ENCODE data around the gene GCC2. TPM values are rescaled to one million over a fixed set of nuclear protein-coding genes. Genes with fewer than 3 reads are reported as not detected.
A peak's percentile ranks its signal among the peaks of the same experiment; 100 is the strongest.

The GCC2 gene
- total and polyA plus RNA-seq, 9 of the 15 experiments (the other 6 are each of a cell fraction or from before 2014, with no cell fraction given), result 11.4 to 35.7 (median 19.9) TPM

- Histone ChIP-seq H3K36me3 (ENCODE audit: control insufficient read depth, insufficient read depth, low read length) (no peaks in the 10 kb centered on the region), H3K9ac (ENCODE audit: insufficient read depth in 1 of 2, low read depth in 2 of 2, low read length in 2 of 2) (no peak overlapping the region), H3K79me2 (ENCODE audit: control insufficient read depth, insufficient read depth, low read length) (no peaks in the 10 kb centered on the region), H3K9me3 (replicated peaks; ENCODE audit: control insufficient read depth, insufficient read depth, low read depth, low read length) (no peaks in the 10 kb centered on the region), H3K9me1 (ENCODE audit: control insufficient read depth, insufficient read depth, low read length) (no peaks in the 10 kb centered on the region), H4K20me1 (replicated peaks; ENCODE audit: control insufficient read depth, insufficient read depth, low read length) (no peaks in the 10 kb centered on the region), H3K4me2 (ENCODE audit: insufficient read depth, low read length) (no peak overlapping the region), H3K4me3 (no peak overlapping the region), H2AFZ (ENCODE audit: low read depth, low read length) (no peak overlapping the region), H3K27ac (ENCODE audit: extremely low read depth, low read depth, low read length) (no peak overlapping the region), H3K4me1 (replicated peaks in 1 of 2; ENCODE audit: control insufficient read depth in 2 of 2, insufficient read depth in 2 of 2, low read length in 2 of 2) (peaks cover 0 to 14% of the 10 kb centered on the region in 2 experiments; a peak in 2 of 5 replicates), H3K27me3 (ENCODE audit: control insufficient read depth in 2 of 2, insufficient read depth in 2 of 2, low read length in 2 of 2) (no peaks in the 10 kb centered on the region)
- ChIA-PET CTCF (ENCODE audit: low intra/inter-chr PET ratio) (no interaction called here), POLR2A (no interaction called here)
- intact Hi-C loops (cut with micrococcal nuclease) (no loop called here), in situ Hi-C loops (cut with MboI) (no loop called here)
- 0% methylated on average over 1 of the region's 1 CpG for WGBS (ENCODE audit: insufficient coverage, low coverage, missing lambda C conversion rate)
- DNase-seq (ENCODE audit: extremely low read depth in 1 of 4, low spot score in 3 of 4) (peak in 1 of 4 experiments; percentile 44), ATAC-seq (no peak), FAIRE-seq (no peak)
- BruUV-seq (replicated peaks), result no TSS peak
- no peak for TF ChIP-seq MAX (CRISPR knock-in tag; IDR thresholded peaks at IDR 0.05)
- TF ChIP-seq HCFC1 (IDR thresholded peaks at IDR 0.05; ENCODE audit: low read depth, low read length), result no peak
- no peak for TF ChIP-seq ZNF395 (CRISPR knock-in tag; IDR thresholded peaks at IDR 0.05)
- no peak for TF ChIP-seq PPARD (CRISPR knock-in tag; IDR thresholded peaks at IDR 0.05)
- TF ChIP-seq CTCFL (IDR thresholded peaks at IDR 0.05; ENCODE audit: borderline replicate concordance, insufficient read depth, low read depth, low read length, poor library complexity, severe bottlenecking), result no peak
- TF ChIP-seq NFIC (IDR thresholded peaks at IDR 0.05), result peak; percentile 38; the same call in 1 of the 2 replicates
Measured at GRCh38 chr2:108412995-108413710, 35.9 kb upstream of the GCC2 start.
